ENCODE results near the gene SFXN5. TPM values are rescaled to one million over a fixed set of nuclear protein-coding genes. Genes with fewer than 3 reads are reported as not detected.
A peak's percentile ranks its signal among the peaks of the same experiment; 100 is the strongest.
"Not testable (repeated sequence)": the region's sequence is repeated elsewhere in the genome, so short reads cannot be mapped to it uniquely, and the experiment has no call there.

The SFXN5 gene
- total and polyA plus RNA-seq, 4 donors, result 6.3 to 20.7 (median 14.8) TPM

DNA sequence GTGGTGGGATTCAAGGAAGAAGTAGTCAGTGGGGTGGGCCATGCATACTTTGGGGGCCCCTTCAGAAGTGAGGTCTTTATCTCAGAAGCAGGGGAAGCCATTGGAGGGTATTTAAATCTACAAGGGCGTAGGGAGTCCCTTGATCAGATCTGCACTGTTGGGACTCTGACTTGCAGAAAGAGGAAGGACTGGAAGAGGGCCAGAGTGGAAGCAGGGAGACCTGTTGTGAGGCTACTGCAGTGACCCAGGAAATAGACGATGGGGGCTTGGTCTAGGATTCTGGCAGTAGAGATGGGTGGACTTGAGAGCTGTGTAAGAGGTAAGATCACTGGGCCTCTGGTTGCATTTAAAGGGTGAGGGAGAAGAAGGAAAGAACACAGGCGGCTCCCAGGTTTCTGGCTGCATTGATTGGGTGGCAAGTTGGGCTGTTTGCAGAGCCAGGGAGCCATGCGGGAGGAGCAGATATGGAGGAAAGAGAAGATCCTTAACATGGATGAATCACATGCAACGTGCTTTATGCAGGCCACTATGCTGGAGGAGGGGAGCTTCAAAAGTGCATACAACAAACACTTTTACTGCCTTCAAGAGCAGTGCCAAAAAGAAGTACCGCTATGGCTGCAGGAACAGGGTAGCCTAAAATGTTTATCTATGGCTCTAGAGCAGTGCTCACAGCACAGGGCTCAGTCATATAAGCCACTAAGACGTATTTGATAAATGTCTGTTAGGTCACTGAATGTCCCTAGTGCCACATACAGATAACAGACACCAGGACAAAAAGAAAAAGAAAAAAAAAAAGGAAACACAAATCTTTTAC is 2.3 kb downstream of the SFXN5 start:
- no peak for DNase-seq

GRCh38 chr2:73068147-73068546 is 3.4 kb downstream of the SFXN5 start:
- Histone ChIP-seq H3K4me3 (ENCODE audit: low read length in 2 of 2) (no peak overlapping the region), H3K9me3 (ENCODE audit: control insufficient read depth, low read length) (no peaks in the 10 kb centered on the region), H3K27ac (ENCODE audit: low read depth in 1 of 2, low read length in 2 of 2) (no peak overlapping the region), H3K4me1 (ENCODE audit: control insufficient read depth in 1 of 2, insufficient read depth in 2 of 2, low read length in 2 of 2) (peaks cover 4 to 6% of the 10 kb centered on the region in 2 donors), H3K36me3 (ENCODE audit: control insufficient read depth in 1 of 2, insufficient read depth in 2 of 2, low read length in 1 of 2) (no peaks in the 10 kb centered on the region), H3K27me3 (ENCODE audit: control insufficient read depth in 1 of 2, insufficient read depth in 2 of 2, low read length in 1 of 2) (no peaks in the 10 kb centered on the region)
- WGBS, 2 donors, result 97% methylated on average over 2 of the region's 2 CpGs
- no peak for DNase-seq
- ATAC-seq (ENCODE audit: low FRiP score), result no peak
- intact Hi-C loops (cut with DNase I), result no loop called here

More for the DNA sequence above, 2.3 kb downstream of the SFXN5 start:
- H3K9me3 ChIP-seq (ENCODE audit: control insufficient read depth, low read length), result no peaks in the 10 kb centered on the region
- peaks cover 4 to 6% of the 10 kb centered on the region in 2 donors for H3K4me1 ChIP-seq (ENCODE audit: control insufficient read depth in 1 of 2, insufficient read depth in 2 of 2, low read length in 2 of 2)
- no peaks in the 10 kb centered on the region for H3K27me3 ChIP-seq (ENCODE audit: control insufficient read depth in 1 of 2, insufficient read depth in 2 of 2, low read length in 1 of 2)
- intact Hi-C loops (cut with DNase I), result no loop called here
- peak overlapping the region in 1 of 2 donors; percentile 60 for H3K4me3 ChIP-seq (ENCODE audit: low read length in 2 of 2)
- no peak overlapping the region for H3K27ac ChIP-seq (ENCODE audit: low read depth in 1 of 2, low read length in 2 of 2)
- ATAC-seq (ENCODE audit: low FRiP score), result no peak
- WGBS, 2 donors, result 65 to 70% methylated on average over 7 of the region's 7 CpGs
- no peaks in the 10 kb centered on the region for H3K36me3 ChIP-seq (ENCODE audit: control insufficient read depth in 1 of 2, insufficient read depth in 2 of 2, low read length in 1 of 2)

DNA sequence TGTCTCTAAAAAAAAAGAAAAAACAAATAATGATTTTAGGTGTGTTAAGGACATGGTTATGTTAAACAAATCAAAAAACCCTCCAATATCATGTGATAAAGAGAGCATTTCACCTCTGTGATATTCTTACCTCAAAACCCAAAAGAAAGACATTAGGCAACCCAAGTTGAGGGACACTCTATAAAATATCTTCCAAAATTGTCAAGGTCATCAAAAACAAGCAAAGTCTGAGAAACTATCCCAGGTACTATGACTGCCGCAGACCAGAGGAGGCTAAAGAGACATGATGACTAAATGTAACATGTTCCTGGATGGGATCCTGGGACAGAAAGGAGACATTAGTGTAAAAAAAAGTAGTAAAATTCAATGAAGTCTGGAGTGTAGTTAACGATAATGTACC is 4.5 kb downstream of the SFXN5 start:
- no peaks in the 10 kb centered on the region for H3K9me3 ChIP-seq (ENCODE audit: control insufficient read depth, low read length)
- 91 to 92% methylated on average over 2 of the region's 2 CpGs for WGBS, 2 donors
- no peak overlapping the region for H3K27ac ChIP-seq (ENCODE audit: low read depth in 1 of 2, low read length in 2 of 2)
- no peak for ATAC-seq (ENCODE audit: low FRiP score)
- H3K27me3 ChIP-seq (ENCODE audit: control insufficient read depth in 1 of 2, insufficient read depth in 2 of 2, low read length in 1 of 2), result no peaks in the 10 kb centered on the region
- H3K4me3 ChIP-seq (ENCODE audit: low read length in 2 of 2), result no peak overlapping the region
- no peak for DNase-seq
- intact Hi-C loops (cut with DNase I), result no loop called here
- peaks cover 4 to 6% of the 10 kb centered on the region in 2 donors for H3K4me1 ChIP-seq (ENCODE audit: control insufficient read depth in 1 of 2, insufficient read depth in 2 of 2, low read length in 2 of 2)
- no peaks in the 10 kb centered on the region for H3K36me3 ChIP-seq (ENCODE audit: control insufficient read depth in 1 of 2, insufficient read depth in 2 of 2, low read length in 1 of 2)

DNA sequence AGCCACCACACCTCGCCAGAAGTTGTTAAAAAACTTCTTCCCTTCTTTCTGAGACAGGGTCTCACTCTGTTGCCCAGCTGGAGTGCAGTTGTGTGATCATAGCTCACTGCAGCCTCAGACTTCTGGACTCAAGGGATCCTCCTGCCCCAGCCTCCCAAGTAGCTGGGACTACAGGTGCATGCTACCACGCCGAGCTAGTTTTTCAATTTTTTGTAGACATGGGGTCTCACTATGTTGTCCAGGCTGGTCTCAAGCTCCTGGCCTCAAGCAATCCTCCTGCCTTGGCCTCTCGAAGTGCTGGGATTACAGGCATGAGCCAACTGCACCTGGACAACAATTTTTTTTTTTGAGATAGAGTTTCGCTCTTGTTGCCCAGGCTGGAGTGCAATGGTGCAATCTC is 6.4 kb downstream of the SFXN5 start:
- H3K4me1 ChIP-seq (ENCODE audit: control insufficient read depth in 1 of 2, insufficient read depth in 2 of 2, low read length in 2 of 2); H3K4me3 ChIP-seq (ENCODE audit: low read length in 2 of 2); ATAC-seq (ENCODE audit: low FRiP score); intact Hi-C loops (cut with DNase I); H3K27me3 ChIP-seq (ENCODE audit: control insufficient read depth in 1 of 2, insufficient read depth in 2 of 2, low read length in 1 of 2); H3K36me3 ChIP-seq (ENCODE audit: control insufficient read depth in 1 of 2, insufficient read depth in 2 of 2, low read length in 1 of 2); DNase-seq; H3K27ac ChIP-seq (ENCODE audit: low read depth in 1 of 2, low read length in 2 of 2); H3K9me3 ChIP-seq (ENCODE audit: control insufficient read depth, low read length): not testable (repeated sequence)
- WGBS, 2 donors, result 97 to 99% methylated on average over 5 of the region's 5 CpGs

DNA sequence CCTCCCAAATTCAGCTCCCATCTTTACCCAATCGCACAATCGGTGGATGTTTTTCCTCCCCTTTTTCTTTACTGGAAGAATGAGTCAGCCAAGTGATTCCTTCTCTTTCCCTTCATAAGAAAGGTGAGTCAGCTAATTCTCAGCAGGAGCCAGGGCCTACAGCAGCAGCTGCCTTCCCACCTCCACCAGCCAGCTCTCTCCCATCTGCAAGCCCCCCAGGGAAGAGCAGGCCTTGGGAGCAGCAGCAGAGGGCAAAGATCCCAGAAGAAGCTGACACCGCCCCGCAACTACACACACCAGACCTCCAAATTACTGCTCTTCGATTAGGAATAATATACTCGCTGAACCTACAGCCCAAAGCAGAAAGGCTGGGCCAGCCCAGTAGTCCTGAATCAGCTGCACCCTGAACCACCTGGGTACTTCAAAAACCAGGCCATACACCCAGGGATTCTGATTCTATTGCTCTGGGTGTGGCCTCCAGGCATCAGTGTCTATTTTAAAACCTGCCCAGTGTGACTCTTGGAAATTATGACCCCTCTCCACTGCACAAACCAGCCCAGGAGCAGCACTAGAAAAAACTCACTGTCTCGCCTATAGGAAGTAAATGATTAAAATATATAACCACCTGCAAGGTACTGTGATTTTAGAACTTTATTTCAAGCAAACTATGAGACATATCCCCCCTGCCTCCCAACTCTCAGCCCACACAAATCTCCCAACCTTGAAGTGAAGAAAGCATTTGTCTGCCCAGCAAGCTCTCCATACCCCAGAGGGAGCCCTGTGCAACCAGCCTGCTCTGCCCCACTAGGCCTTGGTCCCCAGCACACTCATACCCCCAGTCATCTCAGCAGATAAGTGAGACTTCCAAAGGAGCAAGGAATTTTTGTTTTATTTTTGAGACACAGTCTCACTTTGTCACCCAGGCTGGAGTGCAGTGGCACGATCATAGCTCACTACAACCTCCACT is 7.3 kb downstream of the SFXN5 start:
- Histone ChIP-seq H3K9me3 (ENCODE audit: control insufficient read depth, low read length) (no peaks in the 10 kb centered on the region), H3K4me1 (ENCODE audit: control insufficient read depth in 1 of 2, insufficient read depth in 2 of 2, low read length in 2 of 2) (peaks cover under 1 to 6% of the 10 kb centered on the region in 2 donors), H3K36me3 (ENCODE audit: control insufficient read depth in 1 of 2, insufficient read depth in 2 of 2, low read length in 1 of 2) (no peaks in the 10 kb centered on the region), H3K27ac (ENCODE audit: low read depth in 1 of 2, low read length in 2 of 2) (peak overlapping the region in 1 of 2 donors; percentile 30), H3K4me3 (ENCODE audit: low read length in 2 of 2) (no peak overlapping the region), H3K27me3 (ENCODE audit: control insufficient read depth in 1 of 2, insufficient read depth in 2 of 2, low read length in 1 of 2) (no peaks in the 10 kb centered on the region)
- DNase-seq, result no peak
- 80 to 83% methylated on average over 8 of the region's 8 CpGs for WGBS, 2 donors
- intact Hi-C loops (cut with DNase I), result no loop called here
- no peak for ATAC-seq (ENCODE audit: low FRiP score)

GRCh38 chr2:73063472-73063871 is 8.0 kb downstream of the SFXN5 start:
- intact Hi-C loops (cut with DNase I), result no loop called here
- H3K27me3 ChIP-seq (ENCODE audit: control insufficient read depth in 1 of 2, insufficient read depth in 2 of 2, low read length in 1 of 2), result no peaks in the 10 kb centered on the region
- no peak overlapping the region for H3K4me3 ChIP-seq (ENCODE audit: low read length in 2 of 2)
- no peak for ATAC-seq (ENCODE audit: low FRiP score)
- H3K9me3 ChIP-seq (ENCODE audit: control insufficient read depth, low read length), result no peaks in the 10 kb centered on the region
- no peak overlapping the region for H3K27ac ChIP-seq (ENCODE audit: low read depth in 1 of 2, low read length in 2 of 2)
- DNase-seq, result no peak
- 76 to 80% methylated on average over 4 of the region's 4 CpGs for WGBS, 2 donors
- no peaks in the 10 kb centered on the region for H3K36me3 ChIP-seq (ENCODE audit: control insufficient read depth in 1 of 2, insufficient read depth in 2 of 2, low read length in 1 of 2)
- no peaks in the 10 kb centered on the region for H3K4me1 ChIP-seq (ENCODE audit: control insufficient read depth in 1 of 2, insufficient read depth in 2 of 2, low read length in 2 of 2)

DNA sequence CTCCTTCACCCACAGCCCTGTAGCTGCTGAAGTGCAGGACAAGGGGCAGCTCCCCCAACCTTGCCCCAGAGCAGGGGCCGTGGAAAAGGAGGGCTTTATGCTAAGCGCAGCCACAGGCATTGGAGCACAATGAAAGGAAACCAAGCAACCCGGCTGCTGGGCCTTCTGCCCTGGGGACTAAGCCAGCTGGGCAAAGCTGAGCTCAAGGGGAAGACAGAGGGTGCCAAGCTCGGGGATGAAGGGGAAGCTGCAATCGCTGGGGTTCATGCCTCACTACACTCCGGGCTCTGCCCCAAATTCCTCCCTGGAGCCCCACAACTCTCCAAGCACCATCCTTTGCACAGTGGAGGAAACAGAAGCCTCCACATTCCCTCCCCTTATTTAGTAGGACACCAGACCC is 12.4 kb downstream of the SFXN5 start:
- intact Hi-C loops (cut with DNase I), result no loop called here
- no peak overlapping the region for H3K27ac ChIP-seq (ENCODE audit: low read depth in 1 of 2, low read length in 2 of 2)
- DNase-seq (no peak), ATAC-seq (ENCODE audit: low FRiP score) (no peak)
- 88 to 89% methylated on average over 6 of the region's 6 CpGs for WGBS, 2 donors
- no peaks in the 10 kb centered on the region for H3K27me3 ChIP-seq (ENCODE audit: control insufficient read depth in 1 of 2, insufficient read depth in 2 of 2, low read length in 1 of 2)
- no peaks in the 10 kb centered on the region for H3K9me3 ChIP-seq (ENCODE audit: control insufficient read depth, low read length)
- H3K36me3 ChIP-seq (ENCODE audit: control insufficient read depth in 1 of 2, insufficient read depth in 2 of 2, low read length in 1 of 2), result peaks cover 0 to 4% of the 10 kb centered on the region in 2 donors
- no peak overlapping the region for H3K4me3 ChIP-seq (ENCODE audit: low read length in 2 of 2)
- H3K4me1 ChIP-seq (ENCODE audit: control insufficient read depth in 1 of 2, insufficient read depth in 2 of 2, low read length in 2 of 2), result no peaks in the 10 kb centered on the region

DNA sequence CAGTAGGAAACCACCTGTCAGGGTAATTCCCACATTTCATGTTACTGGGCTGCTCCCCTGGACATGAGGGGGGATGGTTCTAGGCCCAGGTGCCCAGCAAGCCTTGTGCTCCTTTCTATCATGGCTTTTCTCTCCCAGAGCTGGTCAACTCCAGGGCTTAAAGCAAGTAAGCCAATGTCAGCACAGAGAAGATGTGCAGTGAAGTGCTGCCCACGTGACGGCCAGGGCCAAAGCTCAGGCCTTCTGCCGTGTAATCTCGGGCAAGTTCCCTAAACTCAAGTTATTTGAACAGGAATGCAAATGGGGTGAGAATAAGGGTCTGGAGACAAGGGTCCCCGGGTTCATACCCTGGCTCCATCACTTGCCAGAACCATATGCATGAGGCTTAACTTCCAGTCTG is 16.5 kb downstream of the SFXN5 start:
- intact Hi-C loops (cut with DNase I), result no loop called here
- Histone ChIP-seq H3K9me3 (ENCODE audit: control insufficient read depth, low read length) (no peaks in the 10 kb centered on the region), H3K27ac (ENCODE audit: low read depth in 1 of 2, low read length in 2 of 2) (no peak overlapping the region), H3K36me3 (ENCODE audit: control insufficient read depth in 1 of 2, insufficient read depth in 2 of 2, low read length in 1 of 2) (peaks cover 0 to 4% of the 10 kb centered on the region in 2 donors), H3K4me1 (ENCODE audit: control insufficient read depth in 1 of 2, insufficient read depth in 2 of 2, low read length in 2 of 2) (no peaks in the 10 kb centered on the region), H3K4me3 (ENCODE audit: low read length in 2 of 2) (no peak overlapping the region), H3K27me3 (ENCODE audit: control insufficient read depth in 1 of 2, insufficient read depth in 2 of 2, low read length in 1 of 2) (no peaks in the 10 kb centered on the region)
- ATAC-seq (ENCODE audit: low FRiP score) (no peak), DNase-seq (no peak)
- WGBS, 2 donors, result 83% methylated on average over 5 of the region's 5 CpGs
